Caco-2 (cell line): ENCODE results near the gene GRN. TPM values are rescaled to one million over a fixed set of nuclear protein-coding genes. Genes with fewer than 3 reads are reported as not detected.
A peak's percentile ranks its signal among the peaks of the same experiment; 100 is the strongest.

ENCODE experiments used
- BruUV-seq: library from RNA; stranded (reverse); fragments of 400-500 nt; replicated peaks from 2 replicates; lab custom pipeline; 2021; lab: Mats Ljungman, UMichigan
- CTCF ChIA-PET: fragments of 300-600 bp; sonication (Branson Sonifier 250); formaldehyde crosslinking; loops from one replicate; lab custom pipeline; 2022; ENCODE audit warnings: antibody characterized with exemption; lab: Charles Lee
- POLR2A ChIA-PET: fragments of 300-600 bp; sonication (Branson Sonifier 250); formaldehyde crosslinking; loops from one replicate; lab custom pipeline; 2022; ENCODE audit warnings: antibody characterized with exemption; lab: Charles Lee
- DNase-seq, 2 experiments: peaks; one replicate each; pipeline versions ENCODE4 v3.0.0 to v3.0.0-alpha.2; 2020 to 2022
- H3K27me3 ChIP-seq: replicated peaks from 2 replicates; pipeline ENCODE4 v1.6.0; 2011; ENCODE audit warnings: low read length; ENCODE audit not compliant: control insufficient read depth, insufficient read depth
- H3K36me3 ChIP-seq: 2 replicates; pipeline ENCODE4 v1.5.1; 2011; ENCODE audit warnings: low read length; ENCODE audit not compliant: control insufficient read depth, insufficient read depth
- H3K4me1 ChIP-seq: fragments of 250-450 bp; sonication (Bioruptor Pico); 2 replicates; pipeline ENCODE4 v1.5.1; 2020; ENCODE audit warnings: mild to moderate bottlenecking
- H3K4me3 ChIP-seq: 2 replicates; pipeline ENCODE4 v1.5.1; 2011; ENCODE audit warnings: low read depth, mild to moderate bottlenecking, control low read depth, low read length
- H3K9me3 ChIP-seq: fragments of 250-450 bp; sonication (Bioruptor Pico); 2 replicates; pipeline ENCODE4 v1.5.1; 2020; ENCODE audit warnings: mild to moderate bottlenecking, moderate library complexity
- H3K27ac Mint-ChIP-seq: one replicate; pipeline ENCODE4 v1.8.0; 2022; ENCODE audit warnings: mixed read lengths; ENCODE audit not compliant: unreplicated experiment
- H3K27me3 Mint-ChIP-seq: one replicate; pipeline ENCODE4 v1.8.0; 2022; ENCODE audit warnings: mixed read lengths; ENCODE audit not compliant: insufficient read depth, unreplicated experiment
- H3K36me3 Mint-ChIP-seq: one replicate; pipeline ENCODE4 v1.8.0; 2022; ENCODE audit warnings: mild to moderate bottlenecking, mixed read lengths; ENCODE audit not compliant: insufficient read depth, unreplicated experiment
- H3K4me1 Mint-ChIP-seq: one replicate; pipeline ENCODE4 v1.8.0; 2022; ENCODE audit warnings: low read depth, mixed read lengths; ENCODE audit not compliant: unreplicated experiment
- H3K4me3 Mint-ChIP-seq: one replicate; pipeline ENCODE4 v1.8.0; 2022; ENCODE audit warnings: mild to moderate bottlenecking, moderate library complexity, mixed read lengths; ENCODE audit not compliant: unreplicated experiment
- H3K9me3 Mint-ChIP-seq: one replicate; pipeline ENCODE4 v1.8.0; 2022; ENCODE audit warnings: mixed read lengths; ENCODE audit not compliant: unreplicated experiment
- CTCF ChIP-seq, 2 experiments: fragments of 200-600 bp in 1 of 2; IDR thresholded peaks; 1 replicate in 1 of 2; 2 replicates in 1 of 2; pipeline versions ENCODE4 v1.5.1 to v1.8.0; 2011 to 2022; ENCODE audit warnings: antibody characterized with exemption in 1 of 2, control low read depth in 1 of 2, inconsistent platforms in 1 of 2, low read depth in 1 of 2, low read length in 1 of 2, mild to moderate bottlenecking in 1 of 2, moderate library complexity in 1 of 2; ENCODE audit not compliant: insufficient read depth in 1 of 2, severe bottlenecking in 1 of 2, unreplicated experiment in 1 of 2
- intact Hi-C: fragments of 100-400 bp; cut with micrococcal nuclease; formaldehyde crosslinking; loops from one replicate; pipeline ENCODE4 v1.10.0; 2022; ENCODE audit not compliant: unreplicated experiment
- total RNA-seq: library from RNA; stranded (reverse); gene quantifications from 2 replicates; pipeline ENCODE4 v1.2.3, GENCODE V29; 2022

The GRN gene
- total RNA-seq, 1 experiment from 2014 or later, result 167 TPM

GRCh38 chr17:44384281-44384822 lies 39.2 kb downstream of the GRN start:
- ChIA-PET CTCF (interaction anchor here (1.2 to 1.7 kb wide), 4 partner anchors 8 to 203 kb away, joined by 3 to 12 read pairs (median 6); partner anchors contain the start of gene FAM171A2), POLR2A (interaction anchor here (0.8 kb wide), 1 partner anchor 305 kb away, joined by 3 read pairs; the partner anchor contains the start of gene CCDC43)
- no peaks in the 10 kb centered on the region for H3K9me3 Mint-ChIP-seq
- Histone ChIP-seq H3K4me3 (peak overlapping the region; percentile 58), H3K27me3 (no peaks in the 10 kb centered on the region), H3K36me3 (no peaks in the 10 kb centered on the region), H3K4me1 (no peaks in the 10 kb centered on the region), H3K9me3 (no peaks in the 10 kb centered on the region)
- DNase-seq, result no peak
- peaks cover 5% of the 10 kb centered on the region for H3K27me3 Mint-ChIP-seq
- peak overlapping the region; percentile 59 for H3K27ac Mint-ChIP-seq
- BruUV-seq, result no TSS peak
- no peak for TF ChIP-seq CTCF (IDR thresholded peaks at IDR 0.05; ENCODE audit: insufficient read depth in 1 of 2, low read depth in 1 of 2, low read length in 1 of 2, severe bottlenecking in 1 of 2, unreplicated experiment in 1 of 2)
- H3K4me1 Mint-ChIP-seq, result no peaks in the 10 kb centered on the region
- intact Hi-C loops, result no loop called here
- no peaks in the 10 kb centered on the region for H3K36me3 Mint-ChIP-seq
- peak overlapping the region; percentile 73 for H3K4me3 Mint-ChIP-seq

- Mint-ChIP-seq H3K27me3 (peaks cover 5% of the 10 kb centered on the region), H3K27ac (peak overlapping the region; percentile 59), H3K4me1 (no peaks in the 10 kb centered on the region), H3K36me3 (no peaks in the 10 kb centered on the region), H3K4me3 (peak overlapping the region; percentile 73), H3K9me3 (no peaks in the 10 kb centered on the region)
- BruUV-seq, result no TSS peak
- H3K36me3 ChIP-seq, result no peaks in the 10 kb centered on the region
- CTCF ChIA-PET, result interaction anchor here (0.7 to 1.7 kb wide), 9 partner anchors 9 to 203 kb away, joined by 3 to 12 read pairs (median 7); partner anchors contain the start of gene FAM171A2
- H3K9me3 ChIP-seq, result no peaks in the 10 kb centered on the region
- no peak for TF ChIP-seq CTCF (IDR thresholded peaks at IDR 0.05; ENCODE audit: insufficient read depth in 1 of 2, low read depth in 1 of 2, low read length in 1 of 2, severe bottlenecking in 1 of 2, unreplicated experiment in 1 of 2)
- H3K4me1 ChIP-seq, result no peaks in the 10 kb centered on the region
- POLR2A ChIA-PET, result interaction anchor here (0.8 kb wide), 1 partner anchor 305 kb away, joined by 3 read pairs; the partner anchor contains the start of gene CCDC43
- no peak for DNase-seq
- H3K4me3 ChIP-seq, result peak overlapping the region; percentile 58
- H3K27me3 ChIP-seq, result no peaks in the 10 kb centered on the region
- intact Hi-C loops, result no loop called here
These were observed 39.8 kb downstream of the GRN start for GRCh38 chr17:44384823-44385286.

- Mint-ChIP-seq H3K36me3 (no peaks in the 10 kb centered on the region), H3K9me3 (no peaks in the 10 kb centered on the region), H3K4me1 (no peaks in the 10 kb centered on the region), H3K27me3 (peaks cover 5% of the 10 kb centered on the region), H3K4me3 (peak overlapping the region; percentile 73), H3K27ac (peak overlapping the region; percentile 59)
- TSS peak; percentile 62 for BruUV-seq
- ChIA-PET CTCF (interaction anchor here (0.6 to 1.7 kb wide), 13 partner anchors 9 to 316 kb away, joined by 3 to 12 read pairs (median 5); partner anchors contain the start of gene FAM171A2), POLR2A (interaction anchor here (0.6 to 0.8 kb wide), 4 partner anchors 166 to 1339 kb away, joined by 3 to 4 read pairs (median 4); partner anchors contain the start of genes CCDC43 and HDAC5)
- Histone ChIP-seq H3K4me1 (0 out of 2 replicates have a peak, but pooled peaks cover under 1% of the 10 kb centered on the region), H3K4me3 (peak overlapping the region; percentile 58), H3K36me3 (no peaks in the 10 kb centered on the region), H3K9me3 (no peaks in the 10 kb centered on the region), H3K27me3 (no peaks in the 10 kb centered on the region)
- peak; percentile 94 for DNase-seq
- intact Hi-C loops, result no loop called here
- TF ChIP-seq CTCF (IDR thresholded peaks at IDR 0.05; ENCODE audit: insufficient read depth in 1 of 2, low read depth in 1 of 2, low read length in 1 of 2, severe bottlenecking in 1 of 2, unreplicated experiment in 1 of 2), result peak; percentile 41 to 44
These were observed 40.4 kb downstream of the GRN start for GRCh38 chr17:44385287-44386181.
